ENCODE results near the gene RSPRY1.

The RSPRY1 gene

GRCh38 chr16:57226701-57227621, 40.8 kb downstream of the RSPRY1 start:
- TF ChIP-seq, protein P1, sequence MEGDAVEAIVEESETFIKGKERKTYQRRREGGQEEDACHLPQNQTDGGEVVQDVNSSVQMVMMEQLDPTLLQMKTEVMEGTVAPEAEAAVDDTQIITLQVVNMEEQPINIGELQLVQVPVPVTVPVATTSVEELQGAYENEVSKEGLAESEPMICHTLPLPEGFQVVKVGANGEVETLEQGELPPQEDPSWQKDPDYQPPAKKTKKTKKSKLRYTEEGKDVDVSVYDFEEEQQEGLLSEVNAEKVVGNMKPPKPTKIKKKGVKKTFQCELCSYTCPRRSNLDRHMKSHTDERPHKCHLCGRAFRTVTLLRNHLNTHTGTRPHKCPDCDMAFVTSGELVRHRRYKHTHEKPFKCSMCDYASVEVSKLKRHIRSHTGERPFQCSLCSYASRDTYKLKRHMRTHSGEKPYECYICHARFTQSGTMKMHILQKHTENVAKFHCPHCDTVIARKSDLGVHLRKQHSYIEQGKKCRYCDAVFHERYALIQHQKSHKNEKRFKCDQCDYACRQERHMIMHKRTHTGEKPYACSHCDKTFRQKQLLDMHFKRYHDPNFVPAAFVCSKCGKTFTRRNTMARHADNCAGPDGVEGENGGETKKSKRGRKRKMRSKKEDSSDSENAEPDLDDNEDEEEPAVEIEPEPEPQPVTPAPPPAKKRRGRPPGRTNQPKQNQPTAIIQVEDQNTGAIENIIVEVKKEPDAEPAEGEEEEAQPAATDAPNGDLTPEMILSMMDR (IDR thresholded peaks at IDR 0.05; ENCODE audit: extremely low read depth, insufficient read depth, missing control alignments) = no peak
- in situ Hi-C loops (cut with MboI; ENCODE audit: low pct_unique_long_range_greater_than_20kb, low sequenced_read_pairs, unreplicated experiment) = no loop called here
- no peak for DNase-seq (ENCODE audit: low spot score)

GRCh38 chr16:57229079-57229478, 43.0 kb downstream of the RSPRY1 start:
- TF ChIP-seq, protein P1 (IDR thresholded peaks at IDR 0.05; ENCODE audit: extremely low read depth, insufficient read depth, missing control alignments) = no peak
- in situ Hi-C loops (cut with MboI; ENCODE audit: low pct_unique_long_range_greater_than_20kb, low sequenced_read_pairs, unreplicated experiment) = no loop called here
- no peak for DNase-seq (ENCODE audit: low spot score)

- DNase-seq (ENCODE audit: low spot score) = no peak
- in situ Hi-C loops (cut with MboI; ENCODE audit: low pct_unique_long_range_greater_than_20kb, low sequenced_read_pairs, unreplicated experiment) = no loop called here
- TF ChIP-seq, protein P1 (IDR thresholded peaks at IDR 0.05; ENCODE audit: extremely low read depth, insufficient read depth, missing control alignments) = no peak
These were observed 45.8 kb downstream of the RSPRY1 start for GRCh38 chr16:57231821-57232350.

- DNase-seq (ENCODE audit: low spot score) = no peak
- TF ChIP-seq, protein P1 (IDR thresholded peaks at IDR 0.05; ENCODE audit: extremely low read depth, insufficient read depth, missing control alignments) = no peak
- in situ Hi-C loops (cut with MboI; ENCODE audit: low pct_unique_long_range_greater_than_20kb, low sequenced_read_pairs, unreplicated experiment) = no loop called here
These were observed 48.0 kb downstream of the RSPRY1 start for GRCh38 chr16:57233944-57234706.

GRCh38 chr16:57234707-57235092, 48.6 kb downstream of the RSPRY1 start:
- TF ChIP-seq, protein P1 (IDR thresholded peaks at IDR 0.05; ENCODE audit: extremely low read depth, insufficient read depth, missing control alignments) = no peak
- in situ Hi-C loops (cut with MboI; ENCODE audit: low pct_unique_long_range_greater_than_20kb, low sequenced_read_pairs, unreplicated experiment) = no loop called here
- DNase-seq (ENCODE audit: low spot score) = no peak

- in situ Hi-C loops (cut with MboI; ENCODE audit: low pct_unique_long_range_greater_than_20kb, low sequenced_read_pairs, unreplicated experiment) = no loop called here
- no peak for DNase-seq (ENCODE audit: low spot score)
- TF ChIP-seq, protein P1 (IDR thresholded peaks at IDR 0.05; ENCODE audit: extremely low read depth, insufficient read depth, missing control alignments) = no peak
These were observed 49.2 kb downstream of the RSPRY1 start for GRCh38 chr16:57235128-57236021.
